Fibroblast of the conjunctiva (primary cell): ENCODE measurements around the gene LCE3A.
A peak's percentile ranks its signal among the peaks of the same experiment; 100 is the strongest.
"Not testable (repeated sequence)": the region's sequence is repeated elsewhere in the genome, so short reads cannot be mapped to it uniquely, and the experiment has no call there.

Source experiments
- DNase-seq: peaks from one replicate; pipeline ENCODE4 v3.0.0-alpha.2; 2010; ENCODE audit warnings: low read depth

The LCE3A gene, protein sequence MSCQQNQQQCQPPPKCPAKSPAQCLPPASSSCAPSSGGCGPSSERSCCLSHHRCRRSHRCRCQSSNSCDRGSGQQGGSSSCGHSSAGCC

DNA sequence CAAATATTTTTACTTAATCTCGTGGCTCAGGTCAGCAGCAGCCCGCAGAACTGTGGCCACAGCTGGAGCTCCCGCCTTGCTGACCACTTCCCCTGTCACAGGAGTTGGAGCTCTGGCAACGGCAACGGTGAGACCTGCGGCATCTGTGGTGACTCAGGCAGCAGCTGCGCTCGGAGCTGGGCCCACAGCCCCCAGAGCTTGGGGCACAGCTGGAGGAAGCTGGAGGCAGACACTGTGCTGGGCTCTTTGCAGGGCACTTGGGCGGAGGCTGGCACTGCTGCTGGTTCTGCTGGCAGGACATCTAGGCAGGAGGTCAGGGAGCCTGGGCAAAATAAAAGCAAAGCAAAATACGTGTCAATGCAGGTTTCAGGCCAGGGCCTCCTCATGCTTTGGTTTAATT lies at the start of gene LCE3A:
Gene LCE3A, minus strand, starts transcription at position 301 of the 400 bp plus-strand sequence. Its CDS starts 0 bp downstream, at position 301.
- DNase-seq = no peak

DNA sequence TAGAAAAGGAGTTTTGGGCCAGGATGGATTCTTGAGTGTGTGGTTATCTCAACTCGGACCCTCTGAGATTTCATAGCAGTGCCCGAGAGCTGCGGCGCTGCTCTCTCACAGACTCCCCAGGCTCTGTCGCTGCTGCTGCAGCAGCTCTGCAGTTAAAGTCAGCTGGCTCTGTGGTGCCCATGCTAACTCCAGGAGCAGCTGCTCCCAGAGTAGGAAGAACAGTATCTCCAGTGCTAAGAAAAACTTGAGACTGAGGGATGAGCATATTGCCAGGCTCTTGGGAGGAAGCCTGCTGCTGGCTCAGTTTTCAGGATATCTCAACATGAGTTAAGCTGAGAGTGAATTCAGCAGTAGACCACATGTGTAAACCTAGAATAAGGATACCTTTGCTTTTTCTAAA lies 44.7 kb upstream of the LCE3A start:
- DNase-seq = no peak

DNA sequence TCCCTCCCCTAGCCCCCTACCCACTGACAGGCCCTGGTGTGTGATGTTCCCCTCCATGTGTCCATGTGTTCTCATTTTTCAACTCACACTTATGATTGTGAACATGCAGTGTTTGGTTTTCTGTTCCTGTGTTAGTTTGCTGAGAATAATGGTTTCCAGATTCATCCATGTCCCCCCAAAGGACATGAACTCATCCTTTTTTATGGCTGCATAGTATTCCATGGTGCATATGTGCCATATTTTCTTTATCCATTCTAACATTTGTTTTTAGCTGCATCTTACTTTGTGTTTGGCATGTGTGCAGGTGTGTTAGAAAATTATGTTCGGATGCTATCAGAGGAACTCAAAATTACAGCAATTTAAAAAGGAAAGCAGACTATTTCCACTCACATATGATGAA lies 43.3 kb upstream of the LCE3A start:
- not testable (repeated sequence) for DNase-seq

DNA sequence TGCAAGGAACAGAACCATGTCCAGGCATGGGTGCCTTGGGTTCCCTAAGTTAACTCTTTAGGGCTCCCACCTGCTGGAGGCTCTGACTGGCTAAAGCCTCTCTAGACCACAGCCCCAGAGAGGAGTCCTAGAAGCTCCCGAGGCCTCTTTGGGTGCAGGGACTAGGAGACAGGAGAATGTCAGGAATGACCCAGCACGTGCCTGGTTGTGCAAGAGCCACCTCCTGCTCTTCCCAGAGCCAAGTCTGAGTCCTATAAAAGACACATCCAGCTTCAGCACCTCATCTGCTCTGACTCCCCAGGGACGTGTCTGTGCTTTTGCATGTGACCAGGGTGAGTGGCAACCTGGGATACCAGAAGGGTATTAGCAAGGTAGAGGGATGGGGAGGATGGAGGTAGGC lies 40.2 kb upstream of the LCE3A start, which contains the start of gene LCE2D:
Gene LCE2D, plus strand, starts transcription at position 283 of the 400 bp plus-strand sequence. CDS start 726 bp downstream, outside the sequence.
- no peak for DNase-seq

DNA sequence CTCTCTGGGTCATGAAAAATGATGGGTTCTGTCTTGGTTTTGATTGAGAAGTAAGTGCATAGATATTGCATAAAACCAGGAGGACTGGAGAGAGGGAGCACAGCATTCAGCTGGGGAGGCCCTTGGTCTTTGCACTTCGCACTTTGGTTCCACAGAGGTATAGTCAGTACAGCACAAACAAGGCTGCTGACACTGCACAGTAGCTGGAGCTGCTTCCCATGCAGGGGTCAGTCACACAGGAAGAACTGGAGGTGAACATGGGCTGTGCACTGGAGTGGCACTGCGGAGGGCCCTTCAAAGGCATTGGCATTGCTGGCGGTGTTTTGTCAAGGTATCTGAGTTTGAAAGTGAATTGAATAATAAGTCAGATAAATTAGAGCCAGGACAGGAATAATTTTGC lies 35.7 kb upstream of the LCE3A start:
- no peak for DNase-seq

DNA sequence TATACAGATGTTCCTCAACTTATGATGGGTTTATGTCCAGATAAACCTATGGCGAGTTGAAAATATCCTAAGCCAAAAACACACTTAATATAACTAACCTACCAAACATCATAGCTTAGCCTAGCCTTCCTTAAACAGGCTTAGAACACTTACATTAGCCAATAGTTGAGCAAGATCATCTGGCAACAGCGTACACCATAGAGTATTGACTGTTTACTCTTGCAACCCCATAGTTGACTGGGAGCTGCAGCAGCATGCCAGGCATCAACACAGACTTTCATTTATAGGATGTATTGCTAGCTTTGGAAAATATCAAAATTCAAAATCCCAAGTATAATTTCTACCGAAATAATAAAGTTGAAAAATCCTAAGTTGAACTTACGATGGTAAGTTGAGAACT lies 34.8 kb upstream of the LCE3A start:
- DNase-seq = no peak

DNA sequence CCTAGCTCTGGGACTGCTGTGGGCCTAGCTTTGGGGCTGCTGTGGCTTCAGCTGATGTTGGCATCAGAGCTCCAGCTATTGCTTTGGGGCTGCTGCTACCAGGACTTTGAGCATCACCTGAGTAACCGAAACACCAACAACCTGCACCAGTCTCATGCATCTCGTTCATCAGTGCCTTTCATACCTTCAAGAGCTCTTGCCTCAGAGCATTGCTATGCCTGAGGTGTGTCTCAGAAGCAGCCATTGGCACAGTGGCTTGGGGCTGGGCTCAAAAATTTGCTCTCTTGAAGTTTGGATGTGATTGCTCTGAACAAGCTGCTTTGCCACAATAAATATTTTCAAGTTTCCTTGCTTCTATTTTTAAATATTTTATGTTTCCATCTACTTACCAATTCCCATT lies 33.6 kb upstream of the LCE3A start:
- no peak for DNase-seq

DNA sequence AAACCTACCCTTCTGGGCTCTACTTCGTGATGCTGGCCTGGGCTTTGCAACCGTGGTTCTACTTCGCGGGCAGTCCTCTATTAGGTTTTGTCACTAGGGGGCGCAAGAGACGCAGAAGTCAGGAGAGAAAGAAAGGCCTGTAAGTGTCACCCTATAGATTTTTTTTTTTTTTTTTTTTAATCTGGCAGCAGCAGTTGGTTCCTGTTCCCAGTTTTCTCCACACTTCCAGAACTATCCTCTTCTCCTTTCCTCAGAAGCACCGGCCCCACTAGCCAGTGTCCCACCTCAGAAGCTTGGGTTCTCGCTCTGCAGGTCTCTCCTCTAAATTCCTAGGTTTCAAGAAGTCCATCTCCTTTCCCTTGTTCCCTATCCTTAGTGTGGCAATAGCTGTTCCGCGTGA lies 31.2 kb upstream of the LCE3A start:
- peak; percentile 12 for DNase-seq

DNA sequence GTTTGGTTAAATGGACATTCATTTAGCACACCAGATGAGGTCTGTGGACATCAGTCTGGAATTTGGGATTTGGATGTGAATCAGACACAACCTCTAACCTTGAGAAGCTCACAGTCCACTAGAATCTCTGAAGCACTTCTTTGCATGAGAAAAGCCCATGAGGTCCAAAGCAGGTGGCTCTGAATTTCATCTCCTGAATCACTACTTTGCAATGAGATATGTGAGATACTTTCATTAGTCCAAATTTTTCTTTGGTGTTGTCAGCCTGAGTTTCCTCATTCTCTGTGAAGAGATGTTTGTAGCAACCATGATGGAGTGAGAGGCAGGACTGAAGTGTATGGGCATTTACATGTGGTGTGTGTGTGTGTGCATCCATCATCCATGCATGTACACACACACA lies 23.8 kb upstream of the LCE3A start:
- DNase-seq = no peak

DNA sequence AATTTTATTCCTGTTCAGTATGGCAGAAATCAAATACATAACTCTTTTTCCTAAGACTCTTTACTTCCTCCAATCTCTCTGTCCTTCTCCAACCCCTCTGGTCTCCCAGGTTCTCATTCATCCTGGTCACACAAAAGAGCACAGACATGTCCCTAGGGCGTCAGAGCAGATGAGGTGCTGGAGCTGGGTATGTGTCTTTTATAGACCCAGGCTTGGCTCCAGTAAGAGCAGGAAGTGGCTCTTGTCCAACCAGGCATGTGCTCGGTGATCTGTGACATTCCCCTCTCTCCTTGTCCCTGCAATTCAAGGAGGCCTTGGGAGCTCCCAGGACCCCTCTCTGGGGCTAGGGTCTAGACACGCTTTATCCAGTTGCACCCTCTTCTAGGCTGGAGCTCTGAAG lies 22.2 kb upstream of the LCE3A start:
- DNase-seq = no peak

DNA sequence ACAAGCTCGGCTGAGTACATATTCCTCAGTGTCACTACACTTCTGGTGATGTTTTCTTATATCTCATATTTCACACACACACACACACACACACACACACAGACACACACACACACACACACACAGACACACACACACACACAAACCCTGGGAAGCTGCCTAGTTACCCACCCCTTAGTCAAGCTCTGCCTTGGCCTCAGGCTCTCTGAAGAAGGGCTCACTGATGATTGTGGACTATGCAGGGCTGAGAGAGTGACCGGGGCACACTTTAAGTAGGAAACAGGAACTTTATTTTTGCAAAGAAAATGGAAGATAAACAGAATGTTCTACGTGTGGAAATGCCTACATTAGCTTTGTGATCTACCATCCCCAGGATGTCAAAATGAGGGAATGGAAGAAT lies 21.0 kb upstream of the LCE3A start:
- DNase-seq = no peak

DNA sequence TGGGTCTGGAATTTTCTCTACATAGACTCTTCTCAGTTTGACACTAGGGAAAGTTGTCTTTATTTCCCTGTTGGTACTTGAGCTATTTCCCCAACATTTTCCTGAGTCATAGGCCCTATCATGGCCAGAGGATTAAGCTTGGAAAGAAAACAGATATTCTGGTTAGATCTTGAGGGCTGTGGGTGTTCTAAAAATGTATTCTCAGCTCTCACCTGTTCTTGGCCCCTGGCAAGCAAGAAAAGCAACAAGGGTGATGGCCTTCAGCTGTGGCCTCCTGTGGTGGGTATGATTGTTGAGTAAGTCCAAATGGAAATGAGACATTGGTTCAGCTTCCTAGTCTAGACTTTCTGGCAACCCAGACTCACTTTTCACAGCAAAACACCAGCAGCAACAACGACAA lies 17.4 kb upstream of the LCE3A start:
- no peak for DNase-seq

DNA sequence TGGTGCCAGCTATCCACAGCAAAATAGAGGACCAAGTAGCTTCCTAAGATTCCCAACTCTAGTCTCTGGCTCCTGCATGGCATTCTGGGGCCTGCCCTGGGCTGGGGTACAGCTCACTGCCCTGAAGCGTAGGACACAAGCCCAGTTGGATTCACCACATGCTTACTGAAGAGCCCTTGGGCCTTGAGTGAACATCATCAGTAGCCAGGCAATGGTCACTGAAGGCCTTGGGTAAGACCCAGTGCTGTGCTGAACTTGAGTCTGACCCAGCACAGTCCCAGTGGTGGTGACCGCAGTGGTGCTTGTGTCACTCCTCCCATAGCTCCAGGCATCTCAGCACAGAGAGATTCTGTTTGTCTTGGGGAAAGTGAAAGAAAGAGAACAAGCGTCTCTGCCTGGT lies 7.7 kb upstream of the LCE3A start:
- no peak for DNase-seq

DNA sequence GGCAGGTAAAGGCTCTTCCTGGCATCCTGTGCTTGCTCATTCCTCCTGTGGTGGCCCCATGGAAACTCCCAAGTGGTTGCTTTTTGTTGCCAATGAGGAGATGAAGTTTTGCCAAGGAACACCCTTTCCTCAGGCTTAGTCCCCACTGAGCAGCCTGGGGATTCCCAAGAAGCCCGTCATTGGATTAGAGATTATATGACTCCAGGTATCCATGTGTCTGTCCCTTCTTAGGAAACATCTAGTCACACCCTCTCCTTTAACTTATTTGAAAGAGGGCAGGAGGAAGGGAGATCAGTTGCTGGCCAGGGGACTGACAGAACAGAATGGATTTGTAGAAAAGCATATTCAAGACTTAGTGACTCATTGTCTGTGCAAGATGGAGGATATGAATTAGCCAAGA lies 3.8 kb upstream of the LCE3A start:
- DNase-seq = no peak

DNA sequence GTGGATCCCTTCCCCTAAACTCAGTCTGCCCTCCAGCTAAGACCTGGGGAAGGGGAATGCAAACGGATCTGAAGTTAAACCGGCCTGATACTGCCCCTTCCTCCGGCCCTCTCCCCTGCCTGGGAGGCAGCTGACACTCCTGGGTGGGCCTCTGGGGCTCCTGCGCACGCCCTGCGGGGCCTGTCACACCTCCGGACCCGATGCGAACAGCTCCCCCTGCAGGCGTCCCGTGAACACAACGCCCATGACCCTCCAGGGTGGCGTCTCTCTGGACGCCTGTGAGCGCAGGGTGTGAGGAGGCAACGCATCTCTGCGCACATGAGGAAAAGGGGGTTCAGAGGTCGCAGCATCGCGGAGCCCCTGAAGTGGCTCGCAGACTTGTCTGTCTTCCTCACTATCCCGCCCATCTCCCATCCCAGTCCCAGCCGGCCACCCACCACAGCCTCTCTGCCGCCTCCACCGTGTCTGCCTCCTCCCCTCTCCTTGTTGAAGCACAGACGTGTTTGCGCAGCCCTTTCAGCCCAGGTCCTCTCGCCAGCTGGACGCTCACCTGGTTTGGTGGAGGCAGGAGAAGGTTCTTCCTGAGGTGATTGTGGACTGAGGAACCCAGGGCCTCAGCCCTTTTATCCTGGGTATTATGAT lies 421 bp upstream of the LCE3A start:
- DNase-seq = no peak

DNA sequence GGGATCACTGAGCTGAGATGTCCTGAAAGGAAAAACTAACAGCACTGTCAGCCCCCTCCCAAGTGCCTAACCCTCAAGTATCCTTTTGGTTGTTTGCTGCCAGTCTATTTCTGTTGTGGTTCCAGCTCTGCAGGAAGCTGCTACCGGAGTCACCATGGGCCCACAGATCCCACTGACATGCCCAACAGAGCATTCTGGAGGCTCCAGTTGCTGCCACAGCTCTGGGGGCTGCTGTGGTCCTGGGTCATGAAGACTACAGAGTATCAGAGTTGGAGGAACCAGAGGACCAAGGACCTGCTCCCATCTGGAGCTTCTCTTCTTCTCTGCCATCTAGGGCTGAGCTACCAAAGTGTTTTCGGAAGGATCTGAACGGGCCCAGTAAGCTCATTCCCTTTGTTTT lies 910 bp downstream of the LCE3A start:
- DNase-seq = no peak

DNA sequence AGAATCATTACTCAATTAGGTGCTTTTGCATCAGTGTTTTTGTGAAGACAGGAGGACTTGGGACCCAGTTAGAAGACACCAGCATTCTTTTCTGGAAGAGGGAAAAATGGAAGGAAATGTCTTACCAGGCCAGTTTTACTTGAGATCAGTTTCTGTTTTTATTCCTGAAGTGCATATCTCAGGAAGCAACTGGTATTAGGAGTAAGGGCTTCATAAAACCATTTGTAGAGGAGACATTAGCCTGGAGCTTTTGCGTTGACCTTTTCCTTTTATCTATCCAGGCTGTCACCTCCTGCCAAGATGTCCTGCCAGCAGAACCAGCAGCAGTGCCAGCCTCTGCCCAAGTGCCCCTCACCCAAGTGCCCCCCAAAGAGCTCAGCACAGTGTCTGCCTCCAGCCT lies 9.4 kb downstream of the LCE3A start, which contains the start of gene LCE3B:
Gene LCE3B, plus strand, starts transcription at position 301 of the 400 bp plus-strand sequence. Its CDS starts 0 bp downstream, at position 301.
- DNase-seq = no peak

DNA sequence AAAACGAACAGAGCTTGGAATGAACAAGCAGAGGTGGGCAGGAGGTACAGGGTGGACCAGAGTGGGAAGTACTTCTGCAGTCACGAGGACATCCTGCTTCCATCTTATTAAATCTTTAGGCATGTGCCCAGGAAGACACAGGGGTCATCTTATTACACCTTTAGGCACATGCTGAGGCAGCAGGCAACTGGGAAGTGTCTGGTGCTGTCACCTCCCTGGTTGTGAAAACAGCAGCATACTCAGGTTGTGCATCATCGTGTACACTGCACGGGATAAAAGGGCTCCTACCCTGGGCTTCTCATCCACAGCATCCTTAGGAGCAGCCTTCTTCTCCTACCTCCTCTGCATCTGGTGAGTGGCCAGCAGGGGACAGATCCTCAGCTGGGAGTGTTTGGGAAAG lies 23.0 kb downstream of the LCE3A start, which contains the start of gene LCE3C:
Gene LCE3C, plus strand, starts transcription at position 301 of the 400 bp plus-strand sequence. CDS start 498 bp downstream, outside the sequence.
- DNase-seq = no peak

DNA sequence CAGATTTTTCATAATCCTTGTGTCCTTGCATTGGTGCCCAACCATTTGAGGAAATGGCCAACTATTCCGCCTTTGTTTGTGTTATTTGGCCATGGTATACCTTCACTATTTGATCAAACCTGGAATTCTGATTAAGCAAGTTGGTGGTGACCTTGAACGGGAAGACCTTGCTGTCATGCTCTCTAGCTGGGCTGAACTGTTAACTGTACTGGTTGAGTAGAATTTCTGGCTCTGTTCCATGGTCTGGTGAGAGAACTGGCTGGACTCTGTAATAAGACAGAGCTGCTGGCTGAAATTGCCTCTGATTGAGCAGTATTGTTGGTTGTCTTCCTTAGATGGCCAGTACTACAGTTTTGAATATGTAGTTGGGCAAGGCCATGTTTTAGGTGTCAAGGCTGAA lies 25.9 kb downstream of the LCE3A start:
- no peak for DNase-seq

DNA sequence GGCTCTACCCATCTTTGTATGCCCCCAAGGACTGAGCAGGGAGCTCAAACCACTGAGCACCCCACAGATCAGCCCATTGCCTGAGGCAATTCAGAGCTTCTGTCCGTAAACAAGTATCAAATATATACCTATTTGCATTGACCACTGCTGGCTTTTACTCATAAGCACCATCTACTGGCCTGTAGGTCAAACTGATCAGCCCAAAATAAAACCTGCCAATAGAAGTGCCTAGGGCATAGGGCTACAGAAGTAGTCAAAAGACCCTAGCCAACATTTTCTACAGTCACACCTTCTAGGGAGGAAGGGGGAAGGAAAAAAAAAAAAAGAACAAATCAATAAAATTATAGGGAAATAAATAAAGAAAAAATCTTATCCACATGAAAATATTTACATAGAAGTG lies 37.3 kb downstream of the LCE3A start:
- DNase-seq = no peak

DNA sequence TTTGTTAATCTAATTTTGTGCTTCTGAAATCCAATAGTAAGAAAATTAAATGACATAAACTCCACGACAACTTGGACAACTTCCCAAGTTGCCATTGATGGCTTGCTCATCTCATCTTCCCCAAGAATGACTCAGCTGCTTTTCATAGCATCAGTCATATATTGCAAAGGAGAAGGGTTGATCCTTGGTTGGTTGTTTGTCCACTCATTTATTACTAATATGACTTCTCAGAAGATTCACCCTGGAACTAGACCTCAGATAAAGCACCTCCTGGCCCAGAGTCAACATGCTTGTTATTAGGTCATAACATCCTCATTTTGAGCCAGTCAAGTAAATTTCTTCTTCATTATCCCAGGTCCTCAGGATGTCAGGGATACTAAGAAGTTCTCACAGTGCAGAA lies 40.3 kb downstream of the LCE3A start:
- DNase-seq = no peak

DNA sequence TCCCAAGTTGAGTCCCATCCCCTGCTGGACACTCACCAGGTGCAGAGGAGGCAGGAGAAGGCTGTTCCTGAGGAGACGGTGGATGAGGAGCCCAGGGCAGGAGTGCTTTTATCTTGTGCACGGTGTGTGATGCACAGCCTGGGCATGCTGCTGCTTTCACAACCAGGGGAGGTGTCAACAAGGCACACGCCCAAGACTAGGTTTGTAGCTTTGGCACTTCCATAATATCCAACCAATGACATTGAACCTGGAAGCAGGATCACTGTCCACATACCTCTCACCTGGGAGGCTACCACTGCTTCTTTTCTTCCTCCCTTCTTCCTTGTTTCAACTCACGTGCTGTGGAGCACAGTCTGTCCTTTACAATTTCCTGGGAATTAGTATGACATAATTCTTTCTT lies 42.5 kb downstream of the LCE3A start, which contains the start of gene LCE3D:
Gene LCE3D, minus strand, starts transcription at position 84 of the 400 bp plus-strand sequence. CDS start 580 bp downstream, outside the sequence.
- no peak for DNase-seq

DNA sequence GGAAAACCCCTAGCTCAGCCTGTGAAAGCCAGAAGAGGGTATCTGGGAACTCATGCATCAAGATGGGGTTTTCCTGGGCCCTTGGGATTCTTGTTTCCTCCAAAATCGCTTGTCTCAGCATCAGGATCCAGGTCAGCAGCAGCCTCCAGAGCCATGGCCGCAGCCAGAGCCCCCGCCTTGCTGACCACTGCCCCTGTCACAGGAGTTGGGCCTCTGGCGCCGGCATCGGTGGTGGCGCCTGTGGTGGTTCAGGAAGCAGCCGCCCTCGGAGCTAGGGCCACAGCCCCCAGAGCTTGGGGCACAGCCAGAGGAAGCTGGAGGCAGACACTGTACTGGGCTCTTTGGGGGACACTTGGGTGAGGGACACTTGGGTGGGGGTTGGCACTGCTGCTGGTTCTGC lies 43.4 kb downstream of the LCE3A start:
- DNase-seq = not testable (repeated sequence)

DNA sequence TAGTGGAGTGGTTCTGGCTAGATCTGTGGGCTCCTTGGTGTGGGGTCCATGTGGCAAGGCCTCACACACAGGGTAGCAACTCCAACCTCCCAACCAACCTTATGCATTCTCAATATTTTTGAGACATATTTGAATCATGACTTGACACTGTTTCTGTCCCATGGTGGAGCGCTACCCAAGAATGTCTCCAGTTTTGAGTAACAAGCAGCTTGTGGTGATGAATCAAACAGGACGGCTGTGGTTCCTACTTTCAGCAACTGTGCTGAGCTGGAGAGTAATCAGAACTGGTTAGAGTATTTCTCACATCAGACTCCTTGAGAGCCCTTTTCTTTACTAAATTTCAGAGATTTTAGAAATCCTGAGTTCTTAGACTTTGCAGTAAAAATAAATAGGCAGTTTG lies 45.7 kb downstream of the LCE3A start:
- DNase-seq = no peak
